Hippocampal formation (tissue), 2 donors: ENCODE measurements around the gene ZNF778.
"Not testable (repeated sequence)": the region's sequence is repeated elsewhere in the genome, so short reads cannot be mapped to it uniquely, and the experiment has no call there.

Experiments used
- DNase-seq, 2 donors: peaks; one replicate each; lab custom pipeline; 2025; lab: John Stamatoyannopoulos, UW

Gene ZNF778

DNA sequence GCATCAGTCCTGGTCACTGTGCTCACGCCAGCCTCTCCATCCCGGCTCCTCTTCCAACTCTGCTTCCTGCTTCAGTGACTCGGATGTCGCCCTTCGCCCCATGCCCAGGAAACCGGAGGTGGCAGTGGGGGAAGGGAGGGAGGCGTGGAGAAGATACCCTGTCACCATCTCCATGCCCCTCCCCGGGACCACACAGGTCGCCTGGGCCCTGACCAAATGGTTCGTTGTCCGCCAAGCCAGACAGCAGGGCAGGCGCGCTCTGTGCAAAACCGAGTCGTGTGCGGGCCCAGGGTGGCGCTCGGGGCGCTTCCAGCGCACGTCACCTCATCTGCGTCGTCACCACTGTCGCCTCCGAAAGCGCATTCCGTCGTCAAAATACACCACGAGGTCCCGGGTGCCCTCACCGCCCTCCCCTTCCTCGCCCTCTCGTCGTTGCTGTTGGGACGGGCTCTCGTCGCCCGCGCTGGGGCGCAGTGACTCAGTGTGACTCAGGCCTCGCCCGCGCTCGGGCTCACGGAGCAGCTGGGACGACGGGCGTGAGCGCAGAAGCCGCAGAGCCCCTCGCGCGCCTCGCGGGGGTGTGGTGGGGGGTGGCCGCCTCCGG is 39.2 kb downstream of the ZNF778 start:
- DNase-seq = no peak

DNA sequence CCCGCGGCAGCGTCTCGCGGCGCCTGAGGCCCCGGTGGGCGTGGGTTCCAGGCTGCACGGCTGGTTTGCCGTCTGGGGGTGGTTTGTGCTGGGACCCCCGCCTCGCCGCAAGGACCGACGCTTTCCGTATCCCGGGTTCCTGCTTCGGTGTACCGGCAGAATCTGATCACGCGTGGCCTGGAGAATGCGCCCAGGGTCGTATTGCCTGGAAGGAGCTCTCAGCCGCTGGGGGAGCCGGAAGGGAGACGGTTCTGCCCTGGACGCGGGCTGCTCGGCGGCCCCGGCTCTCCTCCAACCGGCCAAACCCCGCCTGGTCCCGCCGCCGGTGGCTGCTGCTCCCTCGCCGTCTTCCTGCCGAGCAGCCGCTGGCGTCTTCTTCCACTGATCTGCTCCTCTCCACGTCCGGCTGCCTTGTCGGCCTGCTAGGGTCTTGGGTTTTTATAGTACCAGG is 39.8 kb downstream of the ZNF778 start:
- no peak for DNase-seq

- DNase-seq = no peak
Observed at GRCh38 chr16:89257757-89258465, 40.4 kb downstream of the ZNF778 start.

GRCh38 chr16:89259901-89260300 is 42.4 kb downstream of the ZNF778 start:
- not testable (repeated sequence) for DNase-seq

DNA sequence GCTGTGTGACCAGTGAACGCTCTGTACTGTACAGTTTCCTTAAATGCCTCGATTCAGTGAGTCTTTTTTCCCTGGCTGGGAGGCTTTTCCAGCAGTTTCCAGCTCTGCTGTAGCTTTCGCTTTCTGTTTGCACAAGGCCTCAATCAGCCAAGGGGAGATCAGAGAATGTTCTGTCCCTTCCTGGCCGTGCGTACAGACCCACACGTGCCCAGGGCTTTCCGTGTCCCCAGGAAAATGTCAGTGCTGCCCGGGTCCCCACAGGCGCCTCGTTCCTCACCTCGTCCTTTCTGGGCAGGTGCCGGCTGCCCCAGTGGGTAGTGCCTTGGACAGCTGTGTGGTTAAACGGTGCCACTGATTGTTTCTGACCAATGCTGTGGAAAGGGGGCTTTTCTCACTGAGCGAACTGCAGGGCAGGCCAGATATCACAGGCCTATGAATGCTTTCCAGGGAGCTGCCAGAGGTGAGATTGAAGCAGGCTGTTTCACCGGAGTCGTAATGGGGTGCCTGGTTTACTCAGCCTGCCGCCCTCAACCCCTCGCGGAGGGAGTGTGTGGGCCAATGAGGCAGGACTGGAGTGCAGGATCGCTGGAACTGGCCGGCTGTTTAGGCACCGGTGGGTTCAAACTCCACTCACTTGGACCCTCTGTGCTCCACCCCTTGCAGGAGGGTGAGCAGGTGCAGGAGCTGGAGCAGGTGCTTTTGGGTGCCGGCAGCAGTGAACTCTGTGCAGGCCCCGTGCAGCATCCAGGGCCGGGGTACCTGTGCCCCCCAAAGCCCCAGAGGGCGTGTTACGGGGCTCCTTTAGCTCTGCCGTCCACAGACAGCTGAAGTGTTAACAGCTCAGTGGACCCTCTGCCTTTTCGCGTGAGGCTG is 44.4 kb downstream of the ZNF778 start:
- no peak for DNase-seq

DNA sequence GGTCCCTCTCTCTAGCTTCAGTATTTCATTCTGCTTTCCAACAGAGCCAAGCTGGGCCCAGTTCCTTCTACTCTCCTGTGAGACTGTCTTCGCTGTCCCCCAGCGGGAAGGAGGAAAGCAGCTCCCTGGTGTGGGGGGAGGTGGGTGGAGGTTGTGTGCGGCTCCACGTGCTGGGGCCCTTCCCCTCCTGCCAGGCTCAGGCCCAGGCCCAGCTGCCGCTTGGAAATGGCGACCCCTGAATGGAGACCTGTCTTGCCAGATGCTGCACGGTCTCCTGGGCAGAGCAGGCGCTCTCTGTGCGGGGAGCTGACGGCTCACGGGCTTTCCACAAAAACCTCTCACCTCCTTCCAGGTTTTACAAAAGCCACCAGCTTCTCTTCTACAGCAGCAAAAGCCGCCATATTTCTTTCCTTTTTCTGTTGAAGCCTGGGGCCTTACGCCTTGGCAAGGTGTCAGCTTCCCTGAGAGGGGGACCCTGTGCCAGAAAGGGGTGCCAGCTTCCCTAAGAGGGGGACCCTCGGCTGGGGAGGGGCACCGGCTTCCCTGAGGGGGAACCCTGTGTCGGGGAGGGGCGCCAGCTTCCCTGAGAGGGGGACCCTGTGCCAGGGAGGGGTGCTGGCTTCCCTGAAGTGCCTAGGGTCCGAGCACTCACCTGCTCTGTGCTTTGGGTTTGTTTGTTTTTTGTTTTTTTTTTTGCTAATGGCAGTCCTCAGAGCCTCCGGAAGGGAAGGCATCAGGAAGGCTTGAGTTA is 47.5 kb downstream of the ZNF778 start:
- DNase-seq = no peak

GRCh38 chr16:89265647-89266046 is 48.1 kb downstream of the ZNF778 start:
- no peak for DNase-seq

- DNase-seq = no peak
Observed at GRCh38 chr16:89266521-89267134, 49.1 kb downstream of the ZNF778 start.

GRCh38 chr16:89267746-89268145 is 50.2 kb downstream of the ZNF778 start:
- DNase-seq = not testable (repeated sequence)

DNA sequence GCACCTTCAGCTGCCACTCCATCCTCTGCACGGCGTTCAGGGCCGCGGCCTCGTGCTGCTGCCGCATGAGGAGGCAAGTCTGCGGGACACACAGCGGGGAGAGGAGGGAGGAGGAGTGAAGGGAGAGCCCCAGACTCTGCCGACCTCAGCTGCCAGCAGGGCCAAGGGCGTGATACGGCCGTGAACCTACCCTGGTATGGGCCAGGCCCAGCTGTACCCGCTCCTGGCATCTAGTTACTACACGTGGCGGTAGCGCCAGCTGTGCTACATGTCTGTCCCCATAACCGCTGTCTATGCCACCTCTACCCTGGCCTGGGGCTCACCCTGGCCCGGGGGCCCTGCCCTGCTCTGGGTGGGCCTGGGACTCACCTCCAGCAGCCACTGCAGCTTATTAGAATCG is 51.1 kb downstream of the ZNF778 start:
- DNase-seq = no peak

- no peak for DNase-seq
Observed at GRCh38 chr16:89268987-89269735, 51.7 kb downstream of the ZNF778 start.

- DNase-seq = no peak
Observed at GRCh38 chr16:89269805-89270665, 52.5 kb downstream of the ZNF778 start.

GRCh38 chr16:89270666-89271345 is 53.3 kb downstream of the ZNF778 start:
- no peak for DNase-seq

DNA sequence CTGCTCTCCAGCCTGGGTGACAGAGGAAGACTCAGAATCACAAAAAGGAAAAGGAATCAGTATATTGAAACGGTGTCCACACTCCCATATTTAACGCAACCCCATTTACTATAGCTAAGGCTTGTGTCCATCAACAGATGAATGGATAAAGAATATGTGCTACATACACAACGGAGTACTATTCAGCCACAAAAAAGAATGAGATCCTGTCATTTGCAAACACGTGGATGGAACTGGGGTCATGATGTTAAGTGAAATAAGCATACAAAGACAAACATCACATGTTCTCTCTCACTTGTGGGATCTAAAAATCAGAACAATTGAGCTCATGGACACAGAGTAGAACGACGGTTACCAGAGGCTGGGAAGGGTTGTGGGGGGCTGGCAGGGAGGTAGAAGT is 55.1 kb downstream of the ZNF778 start:
- DNase-seq = no peak

GRCh38 chr16:89273741-89274472 is 56.4 kb downstream of the ZNF778 start:
- DNase-seq = no peak

- no peak for DNase-seq
Observed at GRCh38 chr16:89274561-89275283, 57.2 kb downstream of the ZNF778 start.

DNA sequence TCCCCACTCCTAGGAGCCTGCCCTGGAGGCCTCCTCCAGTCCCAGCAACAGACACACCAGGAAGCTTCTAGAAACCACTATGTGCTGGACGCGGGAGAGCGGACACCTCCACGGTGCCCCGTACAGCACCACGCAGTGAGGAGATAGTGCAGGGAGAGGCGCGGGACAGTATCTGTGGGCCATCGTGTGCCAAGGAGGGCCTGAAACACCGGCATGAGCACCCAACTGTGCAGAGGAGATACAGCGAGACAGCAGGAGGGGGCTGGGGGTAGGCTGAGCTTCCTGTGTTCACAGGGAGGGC is 57.7 kb downstream of the ZNF778 start:
- DNase-seq = no peak
